KG1 (cell line): ENCODE results near the gene LYZL6.
"Not testable (repeated sequence)": the region's sequence is repeated elsewhere in the genome, so short reads cannot be mapped to it uniquely, and the experiment has no call there.

Experiments used
- DNase-seq: peaks from one replicate; lab custom pipeline; 2025; lab: John Stamatoyannopoulos, UW

Gene LYZL6

GRCh38 chr17:35947156-35947585, 3.7 kb upstream of the LYZL6 start:
- DNase-seq, result peak; percentile 38

DNA sequence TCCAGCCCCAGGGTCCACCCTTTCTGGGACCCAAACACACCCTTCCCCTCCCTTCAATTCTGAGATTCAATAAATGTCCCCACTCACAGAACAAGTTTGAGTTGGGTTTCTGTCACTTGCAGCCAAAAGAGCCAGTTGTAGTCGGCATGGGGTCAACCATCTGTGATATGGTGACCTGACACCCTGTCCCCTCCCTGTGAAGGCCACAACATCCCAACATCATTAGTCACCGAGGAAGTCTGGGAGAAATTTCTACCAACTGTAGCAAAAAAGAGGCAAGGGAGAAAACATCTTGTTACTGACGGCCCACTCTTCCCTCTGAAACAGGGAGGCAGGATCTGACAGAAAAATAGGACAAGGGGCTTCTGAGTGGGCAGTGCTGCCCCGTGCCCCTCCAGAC, 638 bp upstream of the LYZL6 start:
- no peak for DNase-seq

DNA sequence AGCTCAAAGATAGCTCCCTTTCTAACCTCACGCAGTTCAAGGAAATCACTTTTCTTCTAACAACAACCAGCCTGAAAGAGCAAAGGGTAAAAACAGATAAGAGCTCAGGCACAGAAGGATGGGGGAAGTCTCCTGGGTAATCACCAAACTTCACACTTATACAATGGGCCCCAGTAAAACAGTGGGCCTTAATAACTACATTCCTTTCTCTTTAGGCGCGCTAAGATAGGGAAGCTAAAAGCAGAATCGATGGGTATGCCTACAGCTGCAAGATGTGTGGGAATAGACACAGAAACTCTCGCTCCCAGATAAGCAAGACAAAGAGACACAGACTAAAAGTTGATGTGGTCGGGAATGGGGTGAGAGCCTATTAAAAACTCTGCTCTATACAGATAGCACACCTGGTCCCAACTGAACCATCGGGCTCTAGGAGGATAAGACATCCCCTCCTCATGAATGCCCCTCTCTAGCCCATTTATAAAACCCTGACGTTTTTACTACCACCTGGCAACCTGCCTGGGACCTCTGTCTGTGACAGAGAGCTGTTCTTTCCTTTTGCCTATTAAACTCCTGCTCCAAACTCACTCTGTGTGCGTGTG, 826 bp downstream of the LYZL6 start:
- DNase-seq, result no peak

- DNase-seq, result not testable (repeated sequence)
These were observed 5.0 kb downstream of the LYZL6 start for GRCh38 chr17:35938492-35938891.

GRCh38 chr17:35936063-35936462, 7.5 kb downstream of the LYZL6 start:
- no peak for DNase-seq

DNA sequence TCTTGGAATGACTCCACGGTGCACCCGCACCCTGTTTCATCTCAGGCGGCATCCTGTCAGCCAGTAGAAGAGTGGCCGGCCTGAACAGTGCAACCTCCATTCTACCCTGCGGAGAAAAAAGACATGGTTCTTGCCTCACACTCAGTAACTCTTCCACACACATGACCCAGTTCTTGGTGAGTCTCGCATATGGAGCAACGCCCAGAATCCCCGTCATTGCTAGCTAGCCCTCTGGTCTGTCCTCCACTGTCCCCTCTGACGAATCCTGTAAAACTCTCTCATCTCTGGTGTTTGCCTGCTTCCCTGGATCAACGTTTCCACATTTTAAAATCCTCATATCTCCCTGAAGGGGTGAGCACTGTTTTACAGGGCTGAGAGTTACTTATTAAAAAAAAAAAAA, 8.8 kb downstream of the LYZL6 start:
- no peak for DNase-seq

GRCh38 chr17:35932586-35932985, 10.9 kb downstream of the LYZL6 start:
- DNase-seq, result no peak

GRCh38 chr17:35931794-35932425, 11.6 kb downstream of the LYZL6 start:
- no peak for DNase-seq

DNA sequence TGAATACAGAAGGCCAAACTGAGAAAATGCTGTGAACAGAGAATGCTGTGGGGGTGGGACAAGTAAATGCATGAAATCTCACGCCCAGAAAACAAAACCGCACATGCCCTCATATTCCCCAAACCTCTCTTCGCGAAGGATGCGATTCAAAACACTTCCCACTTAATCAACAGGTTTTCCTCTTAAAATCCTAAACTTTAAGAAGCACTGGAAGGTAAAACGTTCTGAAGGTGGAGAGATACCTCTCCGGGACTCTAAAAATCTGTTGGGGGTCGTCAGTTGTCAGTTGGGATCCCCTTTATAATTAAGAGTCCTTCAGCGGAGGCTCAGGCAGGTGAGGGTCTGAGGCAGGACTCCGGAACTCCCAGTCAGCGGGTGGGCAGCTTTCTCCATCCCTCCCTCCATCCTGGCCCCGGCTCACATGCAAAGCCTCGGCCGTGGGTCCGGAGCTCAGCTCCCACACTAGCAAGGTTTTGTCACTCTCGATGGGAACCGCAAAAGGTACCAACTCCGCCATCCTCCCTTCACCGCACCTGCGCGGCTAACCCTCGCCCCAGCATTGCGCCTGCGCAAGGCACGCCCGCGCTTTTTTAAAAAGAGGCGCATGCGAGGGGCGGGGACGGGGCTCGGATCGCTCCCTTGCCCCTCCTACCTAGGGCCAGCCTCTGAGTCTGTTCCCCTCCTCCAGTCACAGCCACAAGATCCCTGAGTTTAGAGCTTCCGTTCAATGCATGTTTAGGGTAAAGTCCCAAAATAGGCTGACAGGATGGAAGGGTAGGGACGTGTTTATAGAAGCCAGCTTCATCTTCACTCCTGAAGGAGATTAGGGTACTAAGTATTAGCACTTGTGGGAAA, 13.1 kb downstream of the LYZL6 start, which contains the start of gene RDM1:
TSS of gene RDM1 (minus strand) at position 563 of the 855 bp plus-strand sequence. CDS start at position 517, 46 bp downstream.
- DNase-seq, result no peak

GRCh38 chr17:35927714-35928113, 15.8 kb downstream of the LYZL6 start:
- no peak for DNase-seq

- DNase-seq, result no peak
These were observed 19.9 kb downstream of the LYZL6 start for GRCh38 chr17:35923609-35924114.

DNA sequence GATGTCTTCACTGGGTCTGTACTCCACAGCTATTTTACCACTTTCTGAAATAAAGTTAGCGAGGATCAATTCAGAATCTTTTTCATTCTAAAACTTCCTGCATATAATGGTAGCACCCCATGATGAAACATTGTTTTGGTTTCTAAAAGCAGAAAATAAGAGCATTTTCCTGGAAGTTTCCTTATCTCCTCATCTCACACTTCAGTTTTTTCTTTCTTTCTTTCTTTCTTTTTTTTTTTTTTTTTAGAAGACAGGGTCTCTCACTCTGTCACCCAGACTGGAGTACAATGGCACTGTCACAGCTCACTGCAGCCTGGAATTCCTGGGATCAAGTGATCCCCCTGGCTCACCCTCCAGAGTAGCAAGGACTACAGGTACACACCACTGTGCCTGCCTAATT, 23.3 kb downstream of the LYZL6 start:
- DNase-seq, result no peak

DNA sequence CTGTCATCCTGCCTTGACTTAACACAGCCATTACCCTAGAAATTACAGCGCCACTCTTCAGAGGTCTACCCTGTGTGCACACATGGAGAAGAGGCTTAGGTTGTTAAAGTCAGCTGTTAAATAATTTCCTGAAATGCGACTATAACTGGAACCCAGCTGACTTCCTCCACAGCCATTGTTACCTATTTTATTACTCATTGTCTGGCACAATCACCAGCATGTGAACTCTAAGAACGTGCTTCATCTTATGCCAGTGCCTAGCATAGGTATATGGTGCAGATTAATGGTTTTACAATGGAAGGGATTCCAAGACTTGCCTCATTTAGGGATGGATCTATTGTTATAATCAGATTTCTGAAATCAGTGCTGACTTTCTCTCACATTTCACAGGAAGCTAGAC, 24.8 kb downstream of the LYZL6 start:
- DNase-seq, result no peak

DNA sequence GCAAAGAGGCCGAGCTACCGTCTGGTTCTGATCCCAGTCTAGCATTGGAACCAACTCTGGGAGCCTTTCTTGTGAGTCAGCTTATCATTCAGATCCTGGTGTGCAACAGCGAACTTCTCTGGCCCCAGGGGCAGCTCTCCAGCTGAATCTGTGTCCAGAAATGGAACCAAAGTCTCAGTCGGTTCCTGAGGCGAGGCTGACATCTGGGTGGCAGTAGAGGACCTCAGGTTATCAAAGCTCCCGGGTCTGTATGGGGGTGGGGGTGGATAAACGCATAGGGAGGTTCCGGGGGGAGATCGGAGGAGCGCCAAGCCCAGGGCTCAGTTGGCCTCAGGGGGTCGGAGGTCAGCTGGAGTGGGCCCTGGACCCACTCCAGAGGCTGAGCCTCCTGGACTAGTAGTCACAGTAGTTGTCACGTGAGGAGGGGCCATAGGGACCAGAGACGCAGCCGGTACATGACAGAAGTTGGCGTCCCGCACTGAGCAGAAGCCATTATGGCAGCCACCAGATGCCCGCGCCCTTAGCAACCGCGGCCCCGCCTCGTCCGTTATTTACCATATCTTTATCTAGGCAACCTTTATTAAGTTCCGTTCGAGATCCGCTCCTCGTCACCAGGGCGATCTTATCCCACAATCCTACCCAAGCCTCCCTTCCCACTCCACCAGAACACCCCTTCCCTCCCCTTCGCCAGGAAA, 25.8 kb downstream of the LYZL6 start:
- no peak for DNase-seq

DNA sequence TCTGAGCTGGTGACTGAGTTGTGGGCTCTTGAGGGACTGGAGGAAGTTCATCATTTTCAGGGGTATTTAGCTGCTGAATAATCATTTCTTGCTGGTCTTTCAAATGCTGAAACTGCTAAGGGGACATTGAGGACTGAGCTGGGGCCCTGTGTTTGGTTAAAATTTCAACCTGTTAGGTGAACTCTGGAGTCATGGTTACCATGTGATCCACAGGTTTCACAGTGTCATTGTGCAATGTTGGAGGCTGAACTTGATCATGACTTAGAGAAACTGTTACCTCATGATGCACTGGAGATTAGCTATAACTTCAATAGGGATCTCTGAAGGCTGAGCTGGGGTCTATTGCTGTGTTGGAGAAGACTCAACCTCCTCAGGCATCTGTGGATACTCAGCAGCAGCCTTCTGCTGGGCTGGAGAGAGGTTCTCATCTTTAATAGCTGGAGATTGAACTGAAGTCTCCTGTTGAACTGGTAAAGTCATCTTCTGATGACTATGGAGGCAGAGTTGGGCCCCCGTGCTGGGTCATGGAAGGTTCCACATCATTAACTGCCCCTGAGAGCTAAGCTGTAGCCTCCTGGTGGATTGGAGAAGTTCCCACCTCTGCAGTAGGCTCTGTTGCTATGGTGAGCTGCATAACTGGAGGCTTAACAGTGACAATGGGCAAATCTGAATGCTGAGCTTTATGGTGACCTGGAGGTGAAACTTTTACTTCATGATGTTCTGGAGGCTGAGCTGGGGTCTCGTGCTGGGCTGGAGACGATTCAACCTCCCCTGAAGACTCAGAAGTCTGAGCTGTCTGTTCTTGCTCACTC, 28.2 kb downstream of the LYZL6 start:
- no peak for DNase-seq

GRCh38 chr17:35914354-35914753, 29.2 kb downstream of the LYZL6 start:
- DNase-seq, result no peak

- DNase-seq, result no peak
These were observed 29.9 kb downstream of the LYZL6 start for GRCh38 chr17:35913609-35914008.

GRCh38 chr17:35912942-35913341, 30.6 kb downstream of the LYZL6 start:
- no peak for DNase-seq

GRCh38 chr17:35912339-35912912, 31.1 kb downstream of the LYZL6 start:
- DNase-seq, result no peak

DNA sequence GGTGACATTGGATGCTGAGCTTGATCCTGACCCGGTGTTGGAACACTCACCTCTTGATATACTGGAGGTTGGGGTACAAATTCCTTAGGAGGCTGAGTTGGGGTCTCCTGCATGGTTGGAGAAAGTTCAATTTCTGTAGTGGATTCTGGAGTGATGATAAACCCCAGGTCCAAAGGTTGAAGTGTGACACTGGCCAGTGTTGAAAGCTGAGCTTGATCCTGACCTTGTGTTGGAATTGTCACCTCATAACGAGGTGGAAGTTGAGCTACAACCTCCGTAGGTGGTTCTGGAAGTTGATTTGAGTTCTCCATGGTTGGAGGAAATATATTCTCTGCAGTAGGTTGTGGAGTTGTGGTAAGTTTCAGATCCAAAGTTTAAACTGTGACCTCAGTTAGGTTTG, 34.1 kb downstream of the LYZL6 start:
- no peak for DNase-seq

- no peak for DNase-seq
These were observed 35.8 kb downstream of the LYZL6 start for GRCh38 chr17:35907691-35908090.
